ENCODE results near the gene RSPO1.
"Not testable (repeated sequence)": the region's sequence is repeated elsewhere in the genome, so short reads cannot be mapped to it uniquely, and the experiment has no call there.

RSPO1 gene

GRCh38 chr1:37620707-37621106 lies 14.0 kb downstream of the RSPO1 start:
- DNase-seq (ENCODE audit: low read depth in 2 of 2), result no peak

DNA sequence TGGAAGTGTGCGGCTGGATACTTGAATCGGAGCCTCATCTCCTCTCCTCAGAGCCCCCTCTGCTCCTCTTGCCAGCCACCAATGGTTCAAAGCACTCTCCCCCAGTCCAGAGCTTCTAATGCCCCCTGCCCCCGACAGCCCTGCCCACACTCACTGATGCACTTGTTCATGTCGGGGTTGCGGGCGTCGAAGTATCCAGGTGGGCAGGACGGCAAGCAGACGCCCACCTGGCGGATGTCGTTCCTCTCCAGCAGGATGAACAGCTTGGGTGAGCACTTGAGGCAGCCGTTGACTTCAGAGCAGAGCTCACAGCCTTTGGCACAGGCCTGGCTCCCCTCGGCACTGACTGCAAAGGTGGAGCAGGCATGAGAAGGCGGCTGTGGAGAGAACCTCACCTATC lies 18.4 kb downstream of the RSPO1 start:
- no peak for DNase-seq (ENCODE audit: low read depth in 2 of 2)

DNA sequence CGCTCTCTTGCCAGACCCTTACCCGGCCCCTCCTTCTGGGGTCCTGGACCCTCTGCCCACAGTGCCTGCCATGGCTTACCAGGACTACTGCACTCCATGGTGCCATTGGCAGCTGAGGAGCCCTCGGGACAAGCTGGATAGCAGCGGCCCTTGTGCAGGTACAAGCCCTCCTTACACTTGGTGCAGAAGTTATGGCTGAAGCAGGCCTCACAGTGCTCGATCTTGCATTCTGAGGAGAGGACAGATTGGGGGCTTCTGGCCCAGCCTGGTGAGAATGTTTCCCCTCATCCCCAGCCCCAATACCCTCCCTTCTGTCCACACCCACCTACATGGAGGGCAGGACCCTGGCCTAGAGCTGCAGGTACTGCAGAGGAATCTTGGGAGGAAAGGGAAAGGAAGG lies 20.6 kb downstream of the RSPO1 start:
- DNase-seq (ENCODE audit: low read depth in 2 of 2), result no peak

DNA sequence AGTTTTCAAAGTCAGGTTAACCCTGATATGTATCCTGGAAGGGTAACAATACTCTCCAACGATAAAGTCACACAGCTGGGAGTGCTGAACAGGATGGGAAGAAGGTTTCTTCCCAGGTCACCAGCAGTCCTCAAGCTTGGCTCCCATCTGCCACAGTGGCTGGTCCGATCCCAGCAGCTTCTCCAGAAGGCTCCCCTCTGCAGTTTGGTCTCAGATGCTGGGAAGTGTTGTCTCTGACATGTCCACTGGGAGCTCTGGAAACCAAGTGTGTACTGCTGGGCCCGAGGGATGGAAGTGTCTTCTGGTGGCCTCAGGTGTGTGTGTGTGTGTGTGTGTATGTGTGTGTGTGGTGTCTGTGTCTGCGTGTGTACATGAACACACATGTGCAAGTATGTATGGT lies 22.5 kb downstream of the RSPO1 start:
- DNase-seq (ENCODE audit: low read depth in 2 of 2), result no peak

- no peak for DNase-seq (ENCODE audit: low read depth in 2 of 2)
Observed at GRCh38 chr1:37609994-37610393, 24.7 kb downstream of the RSPO1 start.

DNA sequence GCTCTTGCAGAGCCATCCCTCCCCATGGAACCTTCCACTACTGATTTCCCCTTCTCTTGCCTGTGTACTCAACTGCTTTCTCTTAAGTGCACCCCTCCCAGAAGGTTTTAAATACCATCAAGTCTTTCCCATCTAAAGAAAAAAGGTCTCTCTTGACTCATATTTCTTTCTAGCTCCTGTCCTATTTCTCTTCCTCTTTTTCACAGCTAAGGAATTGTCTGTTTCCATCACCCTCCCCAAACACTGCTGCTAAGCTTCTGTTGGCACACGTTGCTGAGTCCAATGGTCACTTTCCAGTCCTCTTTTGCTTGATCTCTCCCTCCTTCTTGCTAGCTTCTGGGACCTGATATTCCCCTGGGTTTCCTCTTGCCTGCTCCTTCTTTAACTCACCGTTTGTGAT lies 25.7 kb downstream of the RSPO1 start:
- DNase-seq (ENCODE audit: low read depth in 2 of 2), result no peak

- DNase-seq (ENCODE audit: low read depth in 2 of 2), result no peak
Observed at GRCh38 chr1:37606481-37607263, 28.0 kb downstream of the RSPO1 start.

DNA sequence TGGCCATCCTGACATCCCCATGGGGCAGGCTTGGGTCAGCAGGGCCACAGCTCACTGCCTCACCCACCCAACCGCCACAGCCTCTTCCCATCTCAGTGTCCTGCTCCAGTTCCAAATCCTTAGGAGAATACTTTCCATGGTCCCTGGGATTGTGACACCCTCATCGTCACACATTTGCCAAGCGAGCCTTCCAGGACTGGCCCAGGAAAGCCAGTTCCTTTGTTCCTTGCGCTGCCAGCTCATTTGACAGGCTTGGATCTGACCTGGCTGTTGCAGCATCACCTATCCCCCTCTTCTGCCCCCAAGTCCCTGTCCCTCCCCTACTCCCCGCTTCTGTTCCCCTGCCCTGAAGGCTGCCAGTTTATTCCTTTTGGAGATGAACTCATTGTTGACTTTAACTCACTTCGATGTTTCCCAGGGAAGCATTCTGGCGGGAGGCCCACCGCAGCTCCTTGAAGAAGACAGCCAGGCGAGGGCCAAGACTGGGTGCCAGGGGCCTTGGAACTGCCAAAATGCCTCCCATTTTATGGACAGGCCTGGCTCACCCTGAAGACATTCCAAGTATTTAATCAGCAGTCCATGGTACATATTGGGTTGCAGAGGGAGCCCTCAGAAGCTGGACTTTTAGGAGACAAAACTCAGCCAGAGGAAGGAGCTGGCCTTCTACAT lies 28.8 kb downstream of the RSPO1 start:
- no peak for DNase-seq (ENCODE audit: low read depth in 2 of 2)

- no peak for DNase-seq (ENCODE audit: low read depth in 2 of 2)
Observed at GRCh38 chr1:37605061-37605650, 29.5 kb downstream of the RSPO1 start.

DNA sequence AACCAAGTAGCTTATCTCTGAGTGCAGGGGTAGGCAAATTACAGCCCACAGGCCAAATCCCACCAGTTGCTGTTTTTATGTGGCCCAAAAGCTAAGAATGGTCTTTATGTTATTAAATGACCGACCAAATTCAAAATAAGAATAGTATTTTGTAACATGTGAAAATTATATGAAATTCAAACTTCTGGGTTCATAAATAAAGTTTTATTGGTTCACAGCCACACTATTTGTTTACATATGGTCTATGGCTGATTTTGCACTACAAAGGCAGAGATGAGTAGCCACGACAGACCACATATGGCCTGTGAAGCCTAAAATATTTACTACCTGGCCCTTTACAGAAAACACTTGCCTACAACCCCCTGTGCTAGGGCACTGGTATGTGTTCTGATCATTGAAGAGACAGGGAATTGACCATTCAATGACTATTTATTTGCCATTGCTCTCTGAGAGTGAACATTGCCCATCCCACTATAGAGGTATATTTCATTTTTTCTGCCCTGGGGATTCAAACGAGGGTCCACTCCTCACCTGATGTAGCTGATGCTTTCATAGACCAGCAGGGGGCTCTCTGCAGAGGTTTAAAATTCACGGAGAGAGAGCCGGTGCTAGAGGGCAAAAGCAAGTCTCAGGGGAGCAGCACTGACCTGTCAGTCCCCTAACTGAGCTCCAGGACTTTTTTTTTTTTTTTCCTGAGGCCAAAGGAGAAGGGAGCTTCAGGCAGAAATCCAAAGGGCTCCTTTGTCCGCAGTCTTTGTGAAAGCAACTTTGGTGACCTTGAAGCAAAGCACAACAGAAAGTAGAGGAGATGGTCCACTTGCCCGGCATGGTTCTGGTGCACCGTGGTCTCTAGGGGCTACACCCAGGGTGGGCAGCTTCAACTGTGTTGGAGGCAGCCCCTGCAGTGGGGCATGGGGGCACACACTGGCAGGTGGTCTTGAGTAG lies 31.7 kb downstream of the RSPO1 start:
- no peak for DNase-seq (ENCODE audit: low read depth in 2 of 2)

GRCh38 chr1:37601441-37601840 lies 33.3 kb downstream of the RSPO1 start:
- DNase-seq (ENCODE audit: low read depth in 2 of 2), result no peak

DNA sequence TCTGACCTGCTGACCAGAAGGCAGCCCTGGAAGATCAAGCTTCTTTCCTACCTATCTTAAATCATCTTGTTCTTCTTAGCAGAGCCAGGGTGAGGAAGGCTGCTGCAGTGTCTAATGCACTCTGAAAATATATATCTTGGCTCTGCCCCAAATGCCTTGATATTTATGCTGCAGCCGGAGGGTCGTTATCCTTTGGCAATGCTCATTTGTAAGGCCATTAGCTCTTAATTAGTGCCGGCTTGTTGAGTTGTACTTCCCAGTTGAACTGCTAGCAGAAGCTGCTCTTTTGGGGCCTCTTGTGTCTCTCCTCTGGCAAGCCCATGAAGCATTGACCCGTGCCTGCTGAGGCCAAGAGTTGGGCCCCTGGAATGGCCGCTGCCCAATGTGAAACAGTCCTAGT lies 34.8 kb downstream of the RSPO1 start:
- no peak for DNase-seq (ENCODE audit: low read depth in 2 of 2)

GRCh38 chr1:37596182-37596667 lies 38.5 kb downstream of the RSPO1 start:
- no peak for DNase-seq (ENCODE audit: low read depth in 2 of 2)

- DNase-seq (ENCODE audit: low read depth in 2 of 2), result peak; percentile 89 to 90
Observed at GRCh38 chr1:37595440-37596181, 39.1 kb downstream of the RSPO1 start, which contains the start of gene GNL2. Gene GNL2, minus strand, starts transcription at chr1:37595937. Its CDS starts 115 bp downstream, at chr1:37595822.

GRCh38 chr1:37593726-37594125 lies 41.0 kb downstream of the RSPO1 start:
- DNase-seq (ENCODE audit: low read depth in 2 of 2), result no peak

DNA sequence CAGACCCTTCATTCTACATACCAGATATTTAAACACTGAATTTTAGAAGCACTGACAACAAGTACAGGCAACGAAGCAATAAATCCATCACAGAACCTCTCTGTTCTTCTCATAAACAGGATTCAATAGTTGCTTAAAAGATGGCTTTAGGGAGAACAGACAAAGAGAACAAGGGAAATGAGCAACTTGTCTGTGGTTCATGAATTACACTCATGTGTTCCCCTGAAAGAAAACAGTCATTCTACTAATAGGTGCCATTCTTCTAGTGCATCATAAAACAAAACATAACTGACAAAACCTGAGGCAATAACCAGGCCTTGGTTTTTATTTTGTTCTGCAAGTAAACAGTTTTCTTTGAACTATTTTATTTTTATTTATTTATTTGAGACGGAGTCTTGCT lies 45.8 kb downstream of the RSPO1 start:
- DNase-seq (ENCODE audit: low read depth in 2 of 2), result no peak

DNA sequence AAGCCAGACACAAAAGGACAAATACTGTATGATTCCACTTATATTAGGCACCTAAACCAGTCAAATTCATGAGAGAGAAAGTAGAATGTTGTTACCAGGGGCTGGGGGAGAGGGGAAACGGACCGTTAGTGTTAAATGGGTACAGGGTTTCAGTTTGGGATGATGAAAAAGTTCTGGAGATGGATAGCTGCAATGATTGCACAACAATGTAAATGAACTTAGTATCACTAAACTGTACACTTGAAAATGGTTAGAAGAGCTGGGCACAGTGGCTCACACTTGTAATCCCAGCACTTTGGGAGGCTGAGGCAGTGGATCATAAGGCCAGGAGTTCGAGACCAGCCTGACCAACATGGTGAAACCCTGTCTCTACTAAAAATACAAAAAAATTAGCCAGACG lies 50.1 kb downstream of the RSPO1 start:
- not testable (repeated sequence) for DNase-seq (ENCODE audit: low read depth in 2 of 2)

- no peak for DNase-seq (ENCODE audit: low read depth in 2 of 2)
Observed at GRCh38 chr1:37575692-37576091, 59.0 kb downstream of the RSPO1 start.

DNA sequence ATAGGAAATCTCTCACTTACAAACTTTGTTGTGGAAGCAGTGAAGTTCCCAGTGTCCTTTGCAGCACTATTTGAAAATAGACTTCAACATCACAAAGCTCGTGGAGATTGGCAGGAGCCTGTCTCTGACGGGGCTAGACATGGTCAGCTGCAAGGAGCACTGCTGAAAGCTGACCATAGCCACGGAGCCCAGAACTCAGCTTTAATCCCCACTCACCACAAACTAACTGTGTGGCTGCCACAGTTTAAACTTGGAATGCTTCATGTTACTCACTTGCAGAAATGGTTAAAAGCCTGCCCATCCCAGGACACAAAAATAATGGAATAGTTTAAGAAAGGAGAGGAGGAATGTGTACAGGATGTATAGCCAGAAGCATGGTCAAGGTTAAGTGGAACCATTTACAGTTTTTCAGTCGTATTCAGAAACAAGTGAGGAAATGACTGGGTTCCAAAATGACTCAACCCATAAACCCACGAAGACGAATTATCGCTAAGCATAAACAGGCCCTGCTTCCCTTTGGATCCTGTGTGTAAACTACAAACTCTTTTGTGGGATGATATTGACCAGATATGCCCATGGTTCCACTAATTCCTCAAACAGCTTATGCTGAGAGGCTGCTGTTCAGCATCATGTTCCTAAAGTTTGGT lies 59.7 kb downstream of the RSPO1 start:
- DNase-seq (ENCODE audit: low read depth in 2 of 2), result no peak

DNA sequence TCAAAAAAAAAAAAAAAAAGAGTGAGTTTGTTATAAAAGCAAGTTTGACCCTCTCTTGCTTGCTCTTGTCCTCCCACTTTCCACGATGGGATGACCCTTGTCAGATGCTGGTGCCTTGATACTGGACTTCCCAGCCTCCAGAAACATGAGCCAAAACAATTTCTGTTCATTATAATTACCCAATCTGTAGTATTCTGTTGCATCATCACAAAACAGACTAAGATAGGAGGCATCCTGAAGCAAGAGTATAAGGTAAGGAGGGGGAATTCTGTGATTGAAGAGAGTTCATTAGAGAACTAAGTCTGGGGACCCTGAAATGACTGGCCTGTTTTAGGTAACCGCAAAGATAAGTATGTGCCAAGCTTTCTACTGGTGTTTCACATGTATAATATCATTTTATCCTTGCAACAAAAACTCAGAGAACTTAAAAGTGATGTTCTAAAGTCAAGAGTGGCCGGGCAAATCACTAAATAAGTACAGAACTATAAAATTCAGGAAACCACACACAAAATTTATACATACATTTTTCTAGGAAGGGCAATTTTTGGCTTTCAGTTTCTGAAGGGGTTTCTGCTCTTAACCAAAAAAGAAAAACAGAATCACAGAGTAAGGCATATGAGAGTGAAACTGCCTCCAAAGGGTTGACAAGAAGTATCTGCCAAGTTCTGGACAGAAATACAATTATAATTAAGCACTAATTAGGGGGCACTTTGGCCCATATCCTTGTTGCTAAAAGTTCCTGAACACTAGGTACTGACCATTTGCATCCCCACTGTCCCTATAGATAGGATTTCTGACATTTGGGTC lies 64.0 kb downstream of the RSPO1 start:
- DNase-seq (ENCODE audit: low read depth in 2 of 2), result no peak
